Natural killer cell (primary cell): Measurements from ENCODE around the gene COTL1. TPM values are rescaled to one million over a fixed set of nuclear protein-coding genes. Genes with fewer than 3 reads are reported as not detected.

Experiments used
- ATAC-seq, 3 donors: fragments of 150-1000 bp in 2 of 3; fragments of 200-7000 bp in 1 of 3; cut with Tn5 transposase; 1 replicate in 1 of 3; 2 replicates in 2 of 3; pipeline ENCODE4 v1.10.0; 2021; ENCODE audit warnings: mild to moderate bottlenecking in 2 of 3, moderate library complexity in 2 of 3
- DNase-seq, 2 donors: peaks; one replicate each; pipeline versions ENCODE4 v3.0.0 to v3.0.0-alpha.2; 2013 to 2021; ENCODE audit warnings: mixed read lengths in 1 of 2
- H3K27ac ChIP-seq: one replicate; pipeline ENCODE4 v1.5.1; 2013; ENCODE audit warnings: mild to moderate bottlenecking, low read length
- H3K27me3 ChIP-seq: one replicate; pipeline ENCODE4 v1.6.1; 2013; ENCODE audit warnings: low read length; ENCODE audit not compliant: control insufficient read depth, insufficient read depth
- H3K36me3 ChIP-seq: one replicate; pipeline ENCODE4 v1.6.1; 2013; ENCODE audit warnings: low read length; ENCODE audit not compliant: control insufficient read depth, insufficient read depth
- H3K4me1 ChIP-seq: one replicate; pipeline ENCODE4 v1.6.1; 2013; ENCODE audit warnings: low read length; ENCODE audit not compliant: control insufficient read depth, insufficient read depth
- H3K4me3 ChIP-seq: one replicate; pipeline ENCODE4 v1.5.1; 2013; ENCODE audit warnings: low read length
- H3K9me3 ChIP-seq: one replicate; pipeline ENCODE4 v1.6.1; 2013; ENCODE audit warnings: low read length; ENCODE audit not compliant: control insufficient read depth, insufficient read depth
- H3K27ac Mint-ChIP-seq, 2 donors: one replicate each; pipeline ENCODE4 v1.8.0; 2022; ENCODE audit warnings: mild to moderate bottlenecking in 2 of 2, mixed read lengths in 2 of 2, moderate library complexity in 1 of 2
- H3K27me3 Mint-ChIP-seq, 2 donors: one replicate each; pipeline ENCODE4 v1.8.0; 2022; ENCODE audit warnings: low read depth in 2 of 2, mixed read lengths in 2 of 2
- H3K36me3 Mint-ChIP-seq: one replicate; pipeline ENCODE4 v1.8.0; 2022; ENCODE audit warnings: mixed read lengths
- H3K4me1 Mint-ChIP-seq, 2 donors: one replicate each; pipeline ENCODE4 v1.8.0; 2022; ENCODE audit warnings: mixed read lengths in 2 of 2
- H3K4me3 Mint-ChIP-seq: one replicate; pipeline ENCODE4 v1.8.0; 2022; ENCODE audit warnings: mild to moderate bottlenecking, moderate library complexity, mixed read lengths
- H3K9me3 Mint-ChIP-seq, 2 donors: one replicate each; pipeline ENCODE4 v1.8.0; 2022; ENCODE audit warnings: mixed read lengths in 2 of 2
- WGBS: methylation state at CpG from one replicate; pipeline ENCODE4 v1.1.7; 2013; ENCODE audit warnings: missing lambda C conversion rate; ENCODE audit not compliant: insufficient coverage; 5-methylcytosine and 5-hydroxymethylcytosine counted together
- intact Hi-C: fragments of 100-400 bp; cut with micrococcal nuclease; formaldehyde crosslinking; loops from one replicate; pipeline ENCODE4 v1.14.2; 2022
- total RNA-seq, 4 donors: library from RNA; stranded (reverse); fragments of 120-200 nt in 1 of 4; gene quantifications; one replicate each; pipeline versions ENCODE4 v1.2.3 to v1.2.4, GENCODE V29; 2013 to 2022
- TF ChIP-seq, protein P1 (sequence below): fragments of 200-600 bp; IDR thresholded peaks from one replicate; pipeline ENCODE4 v1.8.0; 2022; ENCODE audit warnings: antibody characterized with exemption

The COTL1 gene
- total RNA-seq, 3 donors from 2014 or later (not counting 1 experiment from before 2014, with no cell fraction given) = 43.7 to 187 (median 116) TPM

- H3K36me3 Mint-ChIP-seq = no peaks in the 10 kb centered on the region
- peaks cover 32% of the 10 kb centered on the region for H3K4me1 ChIP-seq
- H3K27ac ChIP-seq = no peak overlapping the region
- no peak overlapping the region for H3K4me3 ChIP-seq
- ATAC-seq (no peak), DNase-seq (no peak)
- H3K9me3 Mint-ChIP-seq = no peaks in the 10 kb centered on the region
- intact Hi-C loops = no loop called here
- TF ChIP-seq, protein P1, sequence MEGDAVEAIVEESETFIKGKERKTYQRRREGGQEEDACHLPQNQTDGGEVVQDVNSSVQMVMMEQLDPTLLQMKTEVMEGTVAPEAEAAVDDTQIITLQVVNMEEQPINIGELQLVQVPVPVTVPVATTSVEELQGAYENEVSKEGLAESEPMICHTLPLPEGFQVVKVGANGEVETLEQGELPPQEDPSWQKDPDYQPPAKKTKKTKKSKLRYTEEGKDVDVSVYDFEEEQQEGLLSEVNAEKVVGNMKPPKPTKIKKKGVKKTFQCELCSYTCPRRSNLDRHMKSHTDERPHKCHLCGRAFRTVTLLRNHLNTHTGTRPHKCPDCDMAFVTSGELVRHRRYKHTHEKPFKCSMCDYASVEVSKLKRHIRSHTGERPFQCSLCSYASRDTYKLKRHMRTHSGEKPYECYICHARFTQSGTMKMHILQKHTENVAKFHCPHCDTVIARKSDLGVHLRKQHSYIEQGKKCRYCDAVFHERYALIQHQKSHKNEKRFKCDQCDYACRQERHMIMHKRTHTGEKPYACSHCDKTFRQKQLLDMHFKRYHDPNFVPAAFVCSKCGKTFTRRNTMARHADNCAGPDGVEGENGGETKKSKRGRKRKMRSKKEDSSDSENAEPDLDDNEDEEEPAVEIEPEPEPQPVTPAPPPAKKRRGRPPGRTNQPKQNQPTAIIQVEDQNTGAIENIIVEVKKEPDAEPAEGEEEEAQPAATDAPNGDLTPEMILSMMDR = no peak
- WGBS = 95% methylated on average over 7 of the region's 8 CpGs
- H3K27ac Mint-ChIP-seq = no peak overlapping the region
- H3K4me1 Mint-ChIP-seq = peaks cover 11 to 14% of the 10 kb centered on the region in 2 donors
- no peak overlapping the region for H3K4me3 Mint-ChIP-seq
- no peaks in the 10 kb centered on the region for H3K36me3 ChIP-seq
- H3K9me3 ChIP-seq = no peaks in the 10 kb centered on the region
- H3K27me3 ChIP-seq = no peaks in the 10 kb centered on the region
- H3K27me3 Mint-ChIP-seq = peaks cover 0 to 4% of the 10 kb centered on the region in 2 donors
These were observed 25.3 kb upstream of the COTL1 start for GRCh38 chr16:84643180-84643583.

GRCh38 chr16:84641643-84642358, 23.9 kb upstream of the COTL1 start:
- Mint-ChIP-seq H3K27me3 (peaks cover 0 to 4% of the 10 kb centered on the region in 2 donors), H3K4me1 (peaks cover 6 to 8% of the 10 kb centered on the region in 2 donors), H3K4me3 (no peak overlapping the region), H3K36me3 (no peaks in the 10 kb centered on the region), H3K9me3 (no peaks in the 10 kb centered on the region), H3K27ac (peak overlapping the region in 1 of 2 donors; percentile 83)
- H3K9me3 ChIP-seq = no peaks in the 10 kb centered on the region
- TF ChIP-seq, protein P1 = no peak
- ATAC-seq = no peak
- intact Hi-C loops = no loop called here
- no peak overlapping the region for H3K4me3 ChIP-seq
- DNase-seq = peak in 1 of 2 donors; percentile 52
- H3K4me1 ChIP-seq = peaks cover 26% of the 10 kb centered on the region
- H3K27ac ChIP-seq = peak overlapping the region; percentile 10
- no peaks in the 10 kb centered on the region for H3K27me3 ChIP-seq
- no peaks in the 10 kb centered on the region for H3K36me3 ChIP-seq
- WGBS = 85% methylated on average over 5 of the region's 6 CpGs

DNA sequence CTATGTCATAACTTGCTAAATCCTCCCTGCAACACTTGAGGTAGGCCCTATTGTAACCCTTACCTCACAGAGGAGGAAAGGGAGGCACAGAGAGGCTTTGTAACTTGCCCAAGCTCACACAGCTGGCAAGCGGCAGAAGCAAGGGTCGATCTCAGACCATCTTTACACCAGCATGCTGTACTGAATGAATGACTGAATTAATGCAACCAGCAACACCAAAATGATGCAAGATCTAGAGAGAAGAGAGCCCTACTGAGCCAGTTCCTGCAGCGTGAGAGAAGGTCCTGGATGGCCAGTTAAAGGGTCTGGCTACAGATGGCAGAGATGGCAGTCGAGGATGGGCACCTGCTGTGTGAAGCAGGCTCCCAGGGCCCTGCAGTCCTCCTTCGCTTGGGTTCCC, 22.3 kb upstream of the COTL1 start:
- DNase-seq (no peak), ATAC-seq (no peak)
- 94% methylated on average over 5 of the region's 5 CpGs for WGBS
- no peaks in the 10 kb centered on the region for H3K27me3 ChIP-seq
- Mint-ChIP-seq H3K27me3 (no peaks in the 10 kb centered on the region), H3K4me1 (peaks cover 6 to 8% of the 10 kb centered on the region in 2 donors), H3K9me3 (no peaks in the 10 kb centered on the region), H3K4me3 (no peak overlapping the region), H3K27ac (no peak overlapping the region), H3K36me3 (no peaks in the 10 kb centered on the region)
- intact Hi-C loops = no loop called here
- TF ChIP-seq, protein P1 = no peak
- H3K4me3 ChIP-seq = no peak overlapping the region
- H3K27ac ChIP-seq = no peak overlapping the region
- H3K4me1 ChIP-seq = peaks cover 26% of the 10 kb centered on the region
- no peaks in the 10 kb centered on the region for H3K9me3 ChIP-seq
- H3K36me3 ChIP-seq = no peaks in the 10 kb centered on the region
